ENCODE measurements around the gene RBBP4. TPM values are rescaled to one million over a fixed set of nuclear protein-coding genes. Genes with fewer than 3 reads are reported as not detected.
A peak's percentile ranks its signal among the peaks of the same experiment; 100 is the strongest.
"Not testable (repeated sequence)": the region's sequence is repeated elsewhere in the genome, so short reads cannot be mapped to it uniquely, and the experiment has no call there.

RBBP4 gene
- total RNA-seq, 1 experiment from 2014 or later, result 242 TPM

DNA sequence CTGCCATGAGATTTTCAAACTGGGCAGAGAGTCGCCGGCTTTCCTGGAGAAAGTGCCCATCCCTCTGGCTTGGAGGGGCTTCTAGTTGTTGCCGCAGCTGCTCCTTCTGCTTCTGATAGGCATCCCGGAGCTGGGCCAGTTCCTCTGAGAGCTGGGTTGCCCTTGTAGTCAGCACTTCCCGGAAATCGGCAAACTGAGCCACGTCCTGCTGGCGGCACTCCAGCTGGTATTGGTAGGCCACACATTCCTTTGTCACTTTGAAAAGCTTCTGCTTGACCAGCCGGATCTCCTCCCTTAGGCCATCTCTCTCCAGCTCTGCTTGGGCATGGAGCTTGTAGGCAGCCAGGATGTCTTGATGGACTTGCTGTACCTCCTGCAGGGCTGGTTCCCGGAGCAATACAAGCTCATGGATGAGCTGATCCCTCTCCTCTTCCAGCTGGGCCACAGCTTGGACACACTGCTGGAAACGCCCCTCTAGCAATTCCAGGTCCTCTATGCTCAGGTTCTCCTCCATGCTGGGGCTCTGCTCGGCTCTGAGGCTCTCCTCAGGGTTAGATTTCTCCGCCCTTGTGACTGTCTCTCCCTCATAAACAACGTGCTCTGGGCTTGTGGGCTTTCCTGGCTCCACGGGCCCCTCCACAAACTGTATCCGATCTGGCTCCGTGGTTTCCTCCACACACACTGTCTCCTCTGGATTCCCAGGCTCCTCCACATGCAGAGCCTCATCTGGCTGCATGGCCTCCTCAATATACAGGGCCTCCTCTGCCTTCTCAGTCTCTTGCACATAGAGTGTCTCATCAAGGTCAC, 44.3 kb downstream of the RBBP4 start:
- Mint-ChIP-seq H3K4me3 (ENCODE audit: low read depth, unreplicated experiment) (no peak overlapping the region), H3K27me3 (ENCODE audit: unreplicated experiment) (no peaks in the 10 kb centered on the region), H3K36me3 (ENCODE audit: insufficient read depth, unreplicated experiment) (no peaks in the 10 kb centered on the region), H3K4me1 (ENCODE audit: low read depth, unreplicated experiment) (peaks cover 9% of the 10 kb centered on the region), H3K27ac (ENCODE audit: unreplicated experiment) (no peak overlapping the region), H3K9me3 (ENCODE audit: low read depth, unreplicated experiment) (no peaks in the 10 kb centered on the region)
- DNase-seq, result peak; percentile 45
- BruUV-seq (replicated peaks), result no TSS peak
- TF ChIP-seq, protein P1, sequence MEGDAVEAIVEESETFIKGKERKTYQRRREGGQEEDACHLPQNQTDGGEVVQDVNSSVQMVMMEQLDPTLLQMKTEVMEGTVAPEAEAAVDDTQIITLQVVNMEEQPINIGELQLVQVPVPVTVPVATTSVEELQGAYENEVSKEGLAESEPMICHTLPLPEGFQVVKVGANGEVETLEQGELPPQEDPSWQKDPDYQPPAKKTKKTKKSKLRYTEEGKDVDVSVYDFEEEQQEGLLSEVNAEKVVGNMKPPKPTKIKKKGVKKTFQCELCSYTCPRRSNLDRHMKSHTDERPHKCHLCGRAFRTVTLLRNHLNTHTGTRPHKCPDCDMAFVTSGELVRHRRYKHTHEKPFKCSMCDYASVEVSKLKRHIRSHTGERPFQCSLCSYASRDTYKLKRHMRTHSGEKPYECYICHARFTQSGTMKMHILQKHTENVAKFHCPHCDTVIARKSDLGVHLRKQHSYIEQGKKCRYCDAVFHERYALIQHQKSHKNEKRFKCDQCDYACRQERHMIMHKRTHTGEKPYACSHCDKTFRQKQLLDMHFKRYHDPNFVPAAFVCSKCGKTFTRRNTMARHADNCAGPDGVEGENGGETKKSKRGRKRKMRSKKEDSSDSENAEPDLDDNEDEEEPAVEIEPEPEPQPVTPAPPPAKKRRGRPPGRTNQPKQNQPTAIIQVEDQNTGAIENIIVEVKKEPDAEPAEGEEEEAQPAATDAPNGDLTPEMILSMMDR (IDR thresholded peaks at IDR 0.05; ENCODE audit: unreplicated experiment), result no peak
- CTCF ChIA-PET, result no interaction called here
- intact Hi-C loops (cut with micrococcal nuclease; ENCODE audit: unreplicated experiment), result no loop called here

DNA sequence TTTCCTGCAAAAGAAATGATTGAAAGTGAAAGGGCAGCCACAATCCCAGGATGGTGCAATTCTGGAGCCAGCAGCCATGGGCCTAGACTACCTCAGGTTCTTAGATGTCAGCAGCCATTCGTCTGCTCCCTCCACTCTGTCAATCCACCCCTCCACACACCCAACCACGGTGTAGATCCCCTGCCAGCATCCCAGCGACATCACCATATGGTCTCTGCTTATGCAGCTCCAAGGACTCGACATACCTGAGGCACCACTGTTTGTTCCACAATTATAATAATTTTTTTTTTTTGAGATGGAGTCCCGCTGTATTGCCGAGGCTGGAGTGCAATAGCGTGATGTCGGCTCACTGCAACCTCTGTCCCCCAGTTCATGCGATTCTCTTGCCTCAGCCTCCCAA, 45.0 kb downstream of the RBBP4 start:
- no peak for DNase-seq
- Mint-ChIP-seq H3K27me3 (ENCODE audit: unreplicated experiment) (no peaks in the 10 kb centered on the region), H3K27ac (ENCODE audit: unreplicated experiment) (no peak overlapping the region), H3K36me3 (ENCODE audit: insufficient read depth, unreplicated experiment) (no peaks in the 10 kb centered on the region), H3K9me3 (ENCODE audit: low read depth, unreplicated experiment) (no peaks in the 10 kb centered on the region), H3K4me3 (ENCODE audit: low read depth, unreplicated experiment) (no peak overlapping the region), H3K4me1 (ENCODE audit: low read depth, unreplicated experiment) (peaks cover 9% of the 10 kb centered on the region)
- CTCF ChIA-PET, result no interaction called here
- intact Hi-C loops (cut with micrococcal nuclease; ENCODE audit: unreplicated experiment), result no loop called here
- TF ChIP-seq, protein P1 (IDR thresholded peaks at IDR 0.05; ENCODE audit: unreplicated experiment), result no peak
- no TSS peak for BruUV-seq (replicated peaks)

DNA sequence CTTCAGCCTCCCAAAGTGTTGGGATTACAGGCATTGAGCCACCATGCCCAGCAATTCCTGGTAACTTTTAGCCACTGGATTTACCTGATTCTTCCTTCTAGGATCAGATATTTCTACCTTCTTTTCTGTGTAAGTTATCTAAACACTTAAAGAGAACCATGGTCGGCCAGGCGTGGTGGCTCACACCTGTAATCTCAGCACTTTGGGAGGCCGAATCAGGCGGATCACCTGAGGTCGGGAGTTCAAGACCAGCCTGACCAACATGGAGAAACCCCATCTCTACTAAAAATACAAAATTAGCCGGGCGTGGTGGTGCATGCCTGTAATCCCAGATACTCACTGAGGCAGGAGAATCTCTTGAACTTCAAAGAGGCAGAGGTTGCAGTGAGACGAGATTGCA, 46.0 kb downstream of the RBBP4 start:
- H3K4me1 Mint-ChIP-seq (ENCODE audit: low read depth, unreplicated experiment); DNase-seq; H3K27ac Mint-ChIP-seq (ENCODE audit: unreplicated experiment); H3K36me3 Mint-ChIP-seq (ENCODE audit: insufficient read depth, unreplicated experiment); H3K4me3 Mint-ChIP-seq (ENCODE audit: low read depth, unreplicated experiment); BruUV-seq (replicated peaks); H3K27me3 Mint-ChIP-seq (ENCODE audit: unreplicated experiment); intact Hi-C loops (cut with micrococcal nuclease; ENCODE audit: unreplicated experiment); H3K9me3 Mint-ChIP-seq (ENCODE audit: low read depth, unreplicated experiment): not testable (repeated sequence)
- CTCF ChIA-PET, result interaction anchor here (0.7 kb wide), 1 partner anchor 89 kb away, joined by 4 read pairs; no protein-coding TSS in a partner anchor

DNA sequence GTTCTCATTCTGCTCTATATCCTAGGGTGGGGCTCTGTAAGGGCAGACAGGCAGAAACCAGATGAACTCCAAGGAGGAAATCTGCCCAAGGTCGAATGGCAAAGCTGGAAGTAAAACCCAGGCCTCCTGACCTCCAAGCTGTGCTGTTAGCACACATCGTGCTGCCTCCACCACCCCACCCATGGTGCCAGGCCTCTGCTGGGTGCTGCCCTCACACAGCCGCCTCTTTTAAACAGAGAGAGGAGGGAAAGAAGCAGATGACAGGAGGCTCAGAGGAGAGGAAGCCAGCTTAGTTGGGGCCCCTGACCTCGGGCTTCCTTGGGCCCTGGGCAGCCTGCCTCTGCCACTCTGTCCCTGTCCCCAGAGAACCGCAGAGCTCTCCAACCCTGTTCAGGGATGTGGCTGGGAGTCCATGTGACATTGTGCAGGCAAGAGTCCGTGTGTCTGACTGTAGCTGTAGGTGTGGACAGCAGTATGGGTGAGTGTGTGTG, 50.5 kb downstream of the RBBP4 start:
- H3K27me3 Mint-ChIP-seq (ENCODE audit: unreplicated experiment), result no peaks in the 10 kb centered on the region
- TF ChIP-seq, protein P1 (IDR thresholded peaks at IDR 0.05; ENCODE audit: unreplicated experiment), result no peak
- no peak for DNase-seq
- H3K4me1 Mint-ChIP-seq (ENCODE audit: low read depth, unreplicated experiment), result peaks cover 11% of the 10 kb centered on the region
- no peaks in the 10 kb centered on the region for H3K9me3 Mint-ChIP-seq (ENCODE audit: low read depth, unreplicated experiment)
- no peak overlapping the region for H3K27ac Mint-ChIP-seq (ENCODE audit: unreplicated experiment)
- CTCF ChIA-PET, result interaction anchor here (0.6 to 1.1 kb wide), 3 partner anchors 11 to 181 kb away, joined by 4 read pairs; no protein-coding TSS in a partner anchor
- H3K4me3 Mint-ChIP-seq (ENCODE audit: low read depth, unreplicated experiment), result no peak overlapping the region
- intact Hi-C loops (cut with micrococcal nuclease; ENCODE audit: unreplicated experiment), result no loop called here
- H3K36me3 Mint-ChIP-seq (ENCODE audit: insufficient read depth, unreplicated experiment), result peaks cover 12% of the 10 kb centered on the region
- BruUV-seq (replicated peaks), result no TSS peak
